K562 (cell line): Measurements from ENCODE around the gene HS2ST1.

Source experiments
- ELF1 ChIP-seq: fragments of 200-800 bp; sonication (Bioruptor generic); IDR thresholded peaks from 2 replicates; pipeline ENCODE4 v1.6.1; 2016; ENCODE audit warnings: missing genetic modification characterization, missing compliant biosample characterization
- ELK1 ChIP-seq: sonication (generic); formaldehyde crosslinking; IDR thresholded peaks from 2 replicates; pipeline ENCODE4 v1.8.1; 2022; ENCODE audit warnings: missing genetic modification reagents
- EZH2 ChIP-seq: IDR thresholded peaks from 2 replicates; pipeline ENCODE4 v1.6.1; 2012; ENCODE audit warnings: low read depth, mild to moderate bottlenecking, inconsistent platforms, low read length, borderline replicate concordance
- HNRNPUL1 ChIP-seq: fragments of 200-400 bp; formaldehyde crosslinking; IDR thresholded peaks from 2 replicates; pipeline ENCODE4 v1.6.1; 2017; ENCODE audit warnings: low read length
- JUNB ChIP-seq: fragments of 450-650 bp; formaldehyde crosslinking; conservative IDR thresholded peaks from 2 replicates; pipeline ENCODE4 v1.4.0; 2020; ENCODE audit warnings: mild to moderate bottlenecking
- JUND ChIP-seq, 2 experiments: IDR thresholded peaks; 2 replicates in 1 of 2; 3 replicates in 1 of 2; pipeline ENCODE4 v1.6.1; 2011; ENCODE audit warnings: borderline replicate concordance in 2 of 2, low read depth in 2 of 2, low read length in 2 of 2, improper control_type of control experiment in 1 of 2, missing biosample characterization in 1 of 2, missing genetic modification characterization in 1 of 2, missing genetic modification reagents in 1 of 2
- NCOA2 ChIP-seq, 2 experiments: fragments of 450-650 bp; IDR thresholded peaks; 2 replicates each; pipeline ENCODE4 v1.6.1; 2018; ENCODE audit warnings: mild to moderate bottlenecking in 2 of 2, moderate library complexity in 1 of 2; ENCODE audit not compliant: partially characterized antibody in 2 of 2
- NRF1 ChIP-seq, 2 experiments: fragments of 450-650 bp; IDR thresholded peaks in 1 of 2; conservative IDR thresholded peaks in 1 of 2; 2 replicates each; pipeline ENCODE4 v1.6.1; 2014; ENCODE audit warnings: mild to moderate bottlenecking in 2 of 2
- POLR2A ChIP-seq: fragments of 450-650 bp; conservative IDR thresholded peaks from 2 replicates; pipeline ENCODE4 v1.6.1; 2016
- SIN3A ChIP-seq, 2 experiments: fragments of 150-350 bp in 1 of 2; IDR thresholded peaks; 2 replicates each; pipeline ENCODE4 v1.6.1; 2011 to 2016; ENCODE audit warnings: borderline replicate concordance in 2 of 2, low read depth in 2 of 2, low read length in 2 of 2, mild to moderate bottlenecking in 2 of 2, moderate library complexity in 2 of 2; ENCODE audit not compliant: control insufficient read depth in 1 of 2
- TCF7 ChIP-seq: sonication (generic); IDR thresholded peaks from 2 replicates; pipeline ENCODE4 v1.6.1; 2016; ENCODE audit warnings: antibody characterized with exemption, borderline replicate concordance
- ZNF253 ChIP-seq: fragments of 250-450 bp; sonication (Bioruptor Pico); conservative IDR thresholded peaks from 2 replicates; pipeline ENCODE4 v1.6.1; 2021; ENCODE audit warnings: mild to moderate bottlenecking
- TF ChIP-seq, protein P1 (sequence below), 3 experiments: IDR thresholded peaks in 2 of 3; conservative IDR thresholded peaks in 1 of 3; 2 replicates each; pipeline ENCODE4 v1.5.1; 2011 to 2012; ENCODE audit warnings: low read length in 3 of 3, mild to moderate bottlenecking in 3 of 3, control low read depth in 2 of 3, improper control_type of control experiment in 1 of 3, inconsistent platforms in 1 of 3, low read depth in 1 of 3, mixed read lengths in 1 of 3, moderate library complexity in 1 of 3; ENCODE audit not compliant: insufficient read depth in 2 of 3
- TF ChIP-seq, protein P2 (sequence below): sonication (generic); formaldehyde crosslinking; IDR thresholded peaks from 2 replicates; pipeline ENCODE4 v1.8.1; 2023; ENCODE audit warnings: mild to moderate bottlenecking, missing genetic modification reagents, moderate library complexity

GRCh38 chr1:87144981-87145380 lies 230.5 kb downstream of the HS2ST1 start:
- no peak for TF ChIP-seq JUND (IDR thresholded peaks at IDR 0.05; ENCODE audit: borderline replicate concordance, low read depth, low read length)
- TF ChIP-seq JUND (tag; IDR thresholded peaks at IDR 0.05; ENCODE audit: borderline replicate concordance, low read depth, low read length) = no peak
- no peak for TF ChIP-seq ZNF253 (CRISPR knock-in tag)
- no peak for TF ChIP-seq TCF7
- TF ChIP-seq HNRNPUL1 = no peak
- TF ChIP-seq, protein P1, sequence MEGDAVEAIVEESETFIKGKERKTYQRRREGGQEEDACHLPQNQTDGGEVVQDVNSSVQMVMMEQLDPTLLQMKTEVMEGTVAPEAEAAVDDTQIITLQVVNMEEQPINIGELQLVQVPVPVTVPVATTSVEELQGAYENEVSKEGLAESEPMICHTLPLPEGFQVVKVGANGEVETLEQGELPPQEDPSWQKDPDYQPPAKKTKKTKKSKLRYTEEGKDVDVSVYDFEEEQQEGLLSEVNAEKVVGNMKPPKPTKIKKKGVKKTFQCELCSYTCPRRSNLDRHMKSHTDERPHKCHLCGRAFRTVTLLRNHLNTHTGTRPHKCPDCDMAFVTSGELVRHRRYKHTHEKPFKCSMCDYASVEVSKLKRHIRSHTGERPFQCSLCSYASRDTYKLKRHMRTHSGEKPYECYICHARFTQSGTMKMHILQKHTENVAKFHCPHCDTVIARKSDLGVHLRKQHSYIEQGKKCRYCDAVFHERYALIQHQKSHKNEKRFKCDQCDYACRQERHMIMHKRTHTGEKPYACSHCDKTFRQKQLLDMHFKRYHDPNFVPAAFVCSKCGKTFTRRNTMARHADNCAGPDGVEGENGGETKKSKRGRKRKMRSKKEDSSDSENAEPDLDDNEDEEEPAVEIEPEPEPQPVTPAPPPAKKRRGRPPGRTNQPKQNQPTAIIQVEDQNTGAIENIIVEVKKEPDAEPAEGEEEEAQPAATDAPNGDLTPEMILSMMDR (IDR thresholded peaks at IDR 0.05 in 2 of 3, conservative IDR thresholded peaks at IDR 0.05 in 1 of 3; ENCODE audit: insufficient read depth in 2 of 3, low read depth in 1 of 3, low read length in 3 of 3) = no peak
- TF ChIP-seq ELF1 (tag) = no peak
- TF ChIP-seq ELK1 = no peak
- TF ChIP-seq, protein P2, sequence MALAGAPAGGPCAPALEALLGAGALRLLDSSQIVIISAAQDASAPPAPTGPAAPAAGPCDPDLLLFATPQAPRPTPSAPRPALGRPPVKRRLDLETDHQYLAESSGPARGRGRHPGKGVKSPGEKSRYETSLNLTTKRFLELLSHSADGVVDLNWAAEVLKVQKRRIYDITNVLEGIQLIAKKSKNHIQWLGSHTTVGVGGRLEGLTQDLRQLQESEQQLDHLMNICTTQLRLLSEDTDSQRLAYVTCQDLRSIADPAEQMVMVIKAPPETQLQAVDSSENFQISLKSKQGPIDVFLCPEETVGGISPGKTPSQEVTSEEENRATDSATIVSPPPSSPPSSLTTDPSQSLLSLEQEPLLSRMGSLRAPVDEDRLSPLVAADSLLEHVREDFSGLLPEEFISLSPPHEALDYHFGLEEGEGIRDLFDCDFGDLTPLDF (CRISPR knock-in tag) = no peak
- TF ChIP-seq NCOA2 (IDR thresholded peaks at IDR 0.05; ENCODE audit: partially characterized antibody in 2 of 2) = no peak
- no peak for TF ChIP-seq JUNB
- no peak for TF ChIP-seq POLR2A
- no peak for TF ChIP-seq SIN3A (IDR thresholded peaks at IDR 0.05; ENCODE audit: borderline replicate concordance in 2 of 2, control insufficient read depth in 1 of 2, low read depth in 2 of 2, low read length in 2 of 2)
- TF ChIP-seq EZH2 = no peak
- TF ChIP-seq NRF1 (conservative IDR thresholded peaks at IDR 0.05 in 1 of 2, IDR thresholded peaks at IDR 0.05 in 1 of 2) = no peak
